Measurements from ENCODE around the gene SARNP. TPM values are rescaled to one million over a fixed set of nuclear protein-coding genes. Genes with fewer than 3 reads are reported as not detected.
"Not testable (repeated sequence)": the region's sequence is repeated elsewhere in the genome, so short reads cannot be mapped to it uniquely, and the experiment has no call there.

The SARNP gene
- total and polyA plus RNA-seq, 4 donors: 19.1 to 34.2 (median 25.6) TPM

- TF ChIP-seq, protein P1, sequence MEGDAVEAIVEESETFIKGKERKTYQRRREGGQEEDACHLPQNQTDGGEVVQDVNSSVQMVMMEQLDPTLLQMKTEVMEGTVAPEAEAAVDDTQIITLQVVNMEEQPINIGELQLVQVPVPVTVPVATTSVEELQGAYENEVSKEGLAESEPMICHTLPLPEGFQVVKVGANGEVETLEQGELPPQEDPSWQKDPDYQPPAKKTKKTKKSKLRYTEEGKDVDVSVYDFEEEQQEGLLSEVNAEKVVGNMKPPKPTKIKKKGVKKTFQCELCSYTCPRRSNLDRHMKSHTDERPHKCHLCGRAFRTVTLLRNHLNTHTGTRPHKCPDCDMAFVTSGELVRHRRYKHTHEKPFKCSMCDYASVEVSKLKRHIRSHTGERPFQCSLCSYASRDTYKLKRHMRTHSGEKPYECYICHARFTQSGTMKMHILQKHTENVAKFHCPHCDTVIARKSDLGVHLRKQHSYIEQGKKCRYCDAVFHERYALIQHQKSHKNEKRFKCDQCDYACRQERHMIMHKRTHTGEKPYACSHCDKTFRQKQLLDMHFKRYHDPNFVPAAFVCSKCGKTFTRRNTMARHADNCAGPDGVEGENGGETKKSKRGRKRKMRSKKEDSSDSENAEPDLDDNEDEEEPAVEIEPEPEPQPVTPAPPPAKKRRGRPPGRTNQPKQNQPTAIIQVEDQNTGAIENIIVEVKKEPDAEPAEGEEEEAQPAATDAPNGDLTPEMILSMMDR (IDR thresholded peaks at IDR 0.05; ENCODE audit: low read depth, low read length, missing input control): no peak
- no peak for TF ChIP-seq JUND (IDR thresholded peaks at IDR 0.05)
- TF ChIP-seq RAD21 (IDR thresholded peaks at IDR 0.05): no peak
- TF ChIP-seq EGR1 (IDR thresholded peaks at IDR 0.05; ENCODE audit: low read depth in 2 of 2): no peak
These were observed 54.9 kb downstream of the SARNP start (continued) for GRCh38 chr12:55762646-55763045.

- Histone ChIP-seq H3K36me3 (ENCODE audit: control insufficient read depth in 4 of 4, insufficient read depth in 3 of 4, low read depth in 1 of 4, low read length in 3 of 4) (peaks cover 12 to 44% (median 34%) of the 10 kb centered on the region in 4 donors), H3K4me3 (ENCODE audit: low read depth in 1 of 3, low read length in 3 of 3) (no peak overlapping the region), H3K9ac (ENCODE audit: low read depth in 1 of 2, low read length in 2 of 2) (no peak overlapping the region), H3K9me3 (ENCODE audit: control insufficient read depth in 4 of 4, low read length in 3 of 4) (no peaks in the 10 kb centered on the region), H3K27me3 (ENCODE audit: control insufficient read depth in 4 of 4, insufficient read depth in 4 of 4, low read length in 3 of 4) (no peaks in the 10 kb centered on the region), H3K27ac (ENCODE audit: low read depth in 1 of 2, low read length in 2 of 2) (no peak overlapping the region), H3K4me1 (ENCODE audit: control insufficient read depth in 4 of 4, insufficient read depth in 4 of 4, low read length in 3 of 4) (no peaks in the 10 kb centered on the region)
- no peak for DNase-seq (ENCODE audit: low spot score)
- no peak for TF ChIP-seq GABPA (IDR thresholded peaks at IDR 0.05 in 1 of 2, conservative IDR thresholded peaks at IDR 0.05 in 1 of 2)
- TF ChIP-seq FOXA1 (IDR thresholded peaks at IDR 0.05): no peak
- TF ChIP-seq RXRA (IDR thresholded peaks at IDR 0.05): no peak
- TF ChIP-seq EGR1 (IDR thresholded peaks at IDR 0.05; ENCODE audit: low read depth in 2 of 2): no peak
- TF ChIP-seq RAD21 (IDR thresholded peaks at IDR 0.05): no peak
- TF ChIP-seq, protein P1 (IDR thresholded peaks at IDR 0.05; ENCODE audit: low read depth, low read length, missing input control): no peak
- TF ChIP-seq NR2F2 (IDR thresholded peaks at IDR 0.05): no peak
- no peak for TF ChIP-seq TAF1 (conservative IDR thresholded peaks at IDR 0.05)
- no peak for TF ChIP-seq SP1 (IDR thresholded peaks at IDR 0.05)
- TF ChIP-seq, protein P2, sequence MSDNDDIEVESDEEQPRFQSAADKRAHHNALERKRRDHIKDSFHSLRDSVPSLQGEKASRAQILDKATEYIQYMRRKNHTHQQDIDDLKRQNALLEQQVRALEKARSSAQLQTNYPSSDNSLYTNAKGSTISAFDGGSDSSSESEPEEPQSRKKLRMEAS (IDR thresholded peaks at IDR 0.05): no peak
- TF ChIP-seq FOXA2 (IDR thresholded peaks at IDR 0.05): no peak
- TF ChIP-seq, protein P3, sequence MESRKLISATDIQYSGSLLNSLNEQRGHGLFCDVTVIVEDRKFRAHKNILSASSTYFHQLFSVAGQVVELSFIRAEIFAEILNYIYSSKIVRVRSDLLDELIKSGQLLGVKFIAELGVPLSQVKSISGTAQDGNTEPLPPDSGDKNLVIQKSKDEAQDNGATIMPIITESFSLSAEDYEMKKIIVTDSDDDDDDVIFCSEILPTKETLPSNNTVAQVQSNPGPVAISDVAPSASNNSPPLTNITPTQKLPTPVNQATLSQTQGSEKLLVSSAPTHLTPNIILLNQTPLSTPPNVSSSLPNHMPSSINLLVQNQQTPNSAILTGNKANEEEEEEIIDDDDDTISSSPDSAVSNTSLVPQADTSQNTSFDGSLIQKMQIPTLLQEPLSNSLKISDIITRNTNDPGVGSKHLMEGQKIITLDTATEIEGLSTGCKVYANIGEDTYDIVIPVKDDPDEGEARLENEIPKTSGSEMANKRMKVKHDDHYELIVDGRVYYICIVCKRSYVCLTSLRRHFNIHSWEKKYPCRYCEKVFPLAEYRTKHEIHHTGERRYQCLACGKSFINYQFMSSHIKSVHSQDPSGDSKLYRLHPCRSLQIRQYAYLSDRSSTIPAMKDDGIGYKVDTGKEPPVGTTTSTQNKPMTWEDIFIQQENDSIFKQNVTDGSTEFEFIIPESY (IDR thresholded peaks at IDR 0.05): no peak
- TF ChIP-seq HNF4A (conservative IDR thresholded peaks at IDR 0.05): no peak
- TF ChIP-seq, protein P4, sequence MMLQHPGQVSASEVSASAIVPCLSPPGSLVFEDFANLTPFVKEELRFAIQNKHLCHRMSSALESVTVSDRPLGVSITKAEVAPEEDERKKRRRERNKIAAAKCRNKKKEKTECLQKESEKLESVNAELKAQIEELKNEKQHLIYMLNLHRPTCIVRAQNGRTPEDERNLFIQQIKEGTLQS (IDR thresholded peaks at IDR 0.05): no peak
- TF ChIP-seq, protein P5, sequence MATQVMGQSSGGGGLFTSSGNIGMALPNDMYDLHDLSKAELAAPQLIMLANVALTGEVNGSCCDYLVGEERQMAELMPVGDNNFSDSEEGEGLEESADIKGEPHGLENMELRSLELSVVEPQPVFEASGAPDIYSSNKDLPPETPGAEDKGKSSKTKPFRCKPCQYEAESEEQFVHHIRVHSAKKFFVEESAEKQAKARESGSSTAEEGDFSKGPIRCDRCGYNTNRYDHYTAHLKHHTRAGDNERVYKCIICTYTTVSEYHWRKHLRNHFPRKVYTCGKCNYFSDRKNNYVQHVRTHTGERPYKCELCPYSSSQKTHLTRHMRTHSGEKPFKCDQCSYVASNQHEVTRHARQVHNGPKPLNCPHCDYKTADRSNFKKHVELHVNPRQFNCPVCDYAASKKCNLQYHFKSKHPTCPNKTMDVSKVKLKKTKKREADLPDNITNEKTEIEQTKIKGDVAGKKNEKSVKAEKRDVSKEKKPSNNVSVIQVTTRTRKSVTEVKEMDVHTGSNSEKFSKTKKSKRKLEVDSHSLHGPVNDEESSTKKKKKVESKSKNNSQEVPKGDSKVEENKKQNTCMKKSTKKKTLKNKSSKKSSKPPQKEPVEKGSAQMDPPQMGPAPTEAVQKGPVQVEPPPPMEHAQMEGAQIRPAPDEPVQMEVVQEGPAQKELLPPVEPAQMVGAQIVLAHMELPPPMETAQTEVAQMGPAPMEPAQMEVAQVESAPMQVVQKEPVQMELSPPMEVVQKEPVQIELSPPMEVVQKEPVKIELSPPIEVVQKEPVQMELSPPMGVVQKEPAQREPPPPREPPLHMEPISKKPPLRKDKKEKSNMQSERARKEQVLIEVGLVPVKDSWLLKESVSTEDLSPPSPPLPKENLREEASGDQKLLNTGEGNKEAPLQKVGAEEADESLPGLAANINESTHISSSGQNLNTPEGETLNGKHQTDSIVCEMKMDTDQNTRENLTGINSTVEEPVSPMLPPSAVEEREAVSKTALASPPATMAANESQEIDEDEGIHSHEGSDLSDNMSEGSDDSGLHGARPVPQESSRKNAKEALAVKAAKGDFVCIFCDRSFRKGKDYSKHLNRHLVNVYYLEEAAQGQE (IDR thresholded peaks at IDR 0.05): no peak
- TF ChIP-seq HNF4G (IDR thresholded peaks at IDR 0.05): no peak
- TF ChIP-seq YY1 (IDR thresholded peaks at IDR 0.05): no peak
- TF ChIP-seq JUND (IDR thresholded peaks at IDR 0.05): no peak
- WGBS: 97% methylated on average over 6 of the region's 6 CpGs
These were observed 56.9 kb downstream of the SARNP start for GRCh38 chr12:55760663-55761062.

DNA sequence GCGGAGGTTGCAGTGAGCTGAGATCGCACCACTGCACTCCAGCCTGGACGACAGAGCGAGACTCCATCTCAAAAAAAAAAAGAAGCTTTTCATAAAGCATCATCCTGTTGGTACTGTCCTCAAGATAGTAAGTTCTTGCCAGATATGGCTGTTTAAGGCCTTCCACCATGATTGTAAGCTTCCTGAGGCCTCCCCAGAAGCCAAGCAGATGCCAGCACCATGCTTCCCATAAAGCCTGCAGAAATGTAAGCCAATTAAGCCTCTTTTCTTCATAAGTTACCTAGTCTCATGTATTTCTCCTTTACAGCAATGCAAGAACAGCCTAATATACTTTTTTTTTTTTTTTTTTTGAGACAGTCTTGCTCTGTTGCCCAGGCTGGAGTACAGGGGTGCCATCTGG lies 58.9 kb downstream of the SARNP start:
- H3K4me3 ChIP-seq (ENCODE audit: low read depth in 1 of 3, low read length in 3 of 3); H3K9ac ChIP-seq (ENCODE audit: low read depth in 1 of 2, low read length in 2 of 2); H3K27ac ChIP-seq (ENCODE audit: low read depth in 1 of 2, low read length in 2 of 2); H3K4me1 ChIP-seq (ENCODE audit: control insufficient read depth in 4 of 4, insufficient read depth in 4 of 4, low read length in 3 of 4); DNase-seq (ENCODE audit: low spot score); H3K9me3 ChIP-seq (ENCODE audit: control insufficient read depth in 4 of 4, low read length in 3 of 4); H3K27me3 ChIP-seq (ENCODE audit: control insufficient read depth in 4 of 4, insufficient read depth in 4 of 4, low read length in 3 of 4): not testable (repeated sequence)
- peaks cover 12 to 56% (median 40%) of the 10 kb centered on the region in 4 donors for H3K36me3 ChIP-seq (ENCODE audit: control insufficient read depth in 4 of 4, insufficient read depth in 3 of 4, low read depth in 1 of 4, low read length in 3 of 4)
- WGBS: over 99% methylated on average over 4 of the region's 4 CpGs
